ENCODE data around the gene STX2.
A peak's percentile ranks its signal among the peaks of the same experiment; 100 is the strongest.
"Not testable (repeated sequence)": the region's sequence is repeated elsewhere in the genome, so short reads cannot be mapped to it uniquely, and the experiment has no call there.

The STX2 gene

DNA sequence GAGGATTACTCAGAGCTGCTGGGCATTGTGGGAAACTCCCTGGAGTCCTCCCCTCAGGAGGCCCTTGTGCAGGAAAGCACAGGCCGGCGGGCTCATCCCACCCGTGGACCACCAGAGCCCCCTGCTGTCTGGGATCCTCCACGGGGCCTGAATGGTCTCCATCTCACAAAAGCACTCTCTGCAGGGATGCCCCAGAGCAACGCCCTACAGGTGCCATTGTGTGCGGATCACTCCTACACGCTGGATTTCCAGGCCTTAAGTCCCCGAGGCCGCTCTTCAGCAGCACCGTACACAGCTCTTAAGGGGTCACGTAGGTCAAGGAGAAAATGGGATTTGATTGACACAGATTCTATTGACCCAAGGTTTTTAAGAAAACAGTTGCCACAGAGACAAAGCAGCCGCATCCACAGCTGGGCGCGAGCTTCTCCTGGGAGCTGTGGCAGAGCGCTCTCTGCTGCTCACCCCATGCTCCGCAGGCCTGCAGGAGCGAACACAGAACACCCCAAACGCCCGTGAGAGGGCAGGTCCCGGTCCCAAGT lies 86.3 kb downstream of the STX2 start:
- TF ChIP-seq, protein P1, sequence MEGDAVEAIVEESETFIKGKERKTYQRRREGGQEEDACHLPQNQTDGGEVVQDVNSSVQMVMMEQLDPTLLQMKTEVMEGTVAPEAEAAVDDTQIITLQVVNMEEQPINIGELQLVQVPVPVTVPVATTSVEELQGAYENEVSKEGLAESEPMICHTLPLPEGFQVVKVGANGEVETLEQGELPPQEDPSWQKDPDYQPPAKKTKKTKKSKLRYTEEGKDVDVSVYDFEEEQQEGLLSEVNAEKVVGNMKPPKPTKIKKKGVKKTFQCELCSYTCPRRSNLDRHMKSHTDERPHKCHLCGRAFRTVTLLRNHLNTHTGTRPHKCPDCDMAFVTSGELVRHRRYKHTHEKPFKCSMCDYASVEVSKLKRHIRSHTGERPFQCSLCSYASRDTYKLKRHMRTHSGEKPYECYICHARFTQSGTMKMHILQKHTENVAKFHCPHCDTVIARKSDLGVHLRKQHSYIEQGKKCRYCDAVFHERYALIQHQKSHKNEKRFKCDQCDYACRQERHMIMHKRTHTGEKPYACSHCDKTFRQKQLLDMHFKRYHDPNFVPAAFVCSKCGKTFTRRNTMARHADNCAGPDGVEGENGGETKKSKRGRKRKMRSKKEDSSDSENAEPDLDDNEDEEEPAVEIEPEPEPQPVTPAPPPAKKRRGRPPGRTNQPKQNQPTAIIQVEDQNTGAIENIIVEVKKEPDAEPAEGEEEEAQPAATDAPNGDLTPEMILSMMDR (IDR thresholded peaks at IDR 0.05): no peak
- intact Hi-C loops (cut with DNase I; ENCODE audit: low total_unique reads): no loop called here

DNA sequence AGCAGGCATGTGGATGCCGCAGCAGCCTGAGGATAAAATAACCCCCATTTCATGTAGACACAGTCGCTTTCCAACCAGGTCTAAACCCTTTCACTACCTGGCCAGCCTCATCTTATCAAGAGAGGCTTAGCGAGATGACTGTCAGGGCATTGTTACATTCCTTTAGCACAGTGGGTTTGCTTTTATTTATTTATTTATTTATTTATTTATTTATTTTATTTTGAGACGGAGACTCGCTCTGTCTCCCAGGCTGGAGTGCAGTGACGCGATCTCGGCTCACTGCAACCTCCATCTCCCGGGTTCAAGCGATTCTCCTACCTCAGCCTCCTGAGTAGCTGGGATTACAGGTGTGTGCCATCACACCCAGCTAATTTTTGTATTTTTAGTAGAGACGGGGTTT lies 87.0 kb downstream of the STX2 start:
- H3K9me3 ChIP-seq; intact Hi-C loops (cut with DNase I; ENCODE audit: low total_unique reads); H3K36me3 ChIP-seq; H3K4me3 ChIP-seq; DNase-seq; H3K27ac ChIP-seq; H3K4me1 ChIP-seq: not testable (repeated sequence)
- peaks cover 0 to 29% of the 10 kb centered on the region in 2 donors for H3K27me3 ChIP-seq

More for the DNA sequence above, 86.3 kb downstream of the STX2 start:
- peaks cover 0 to 29% of the 10 kb centered on the region in 2 donors for H3K27me3 ChIP-seq
- H3K4me1 ChIP-seq: peaks cover 0 to 6% (median 0%) of the 10 kb centered on the region in 4 donors
- no peak overlapping the region for H3K4me3 ChIP-seq
- no peaks in the 10 kb centered on the region for H3K36me3 ChIP-seq
- no peak overlapping the region for H3K27ac ChIP-seq
- no peak for DNase-seq
- H3K9me3 ChIP-seq: no peaks in the 10 kb centered on the region

DNA sequence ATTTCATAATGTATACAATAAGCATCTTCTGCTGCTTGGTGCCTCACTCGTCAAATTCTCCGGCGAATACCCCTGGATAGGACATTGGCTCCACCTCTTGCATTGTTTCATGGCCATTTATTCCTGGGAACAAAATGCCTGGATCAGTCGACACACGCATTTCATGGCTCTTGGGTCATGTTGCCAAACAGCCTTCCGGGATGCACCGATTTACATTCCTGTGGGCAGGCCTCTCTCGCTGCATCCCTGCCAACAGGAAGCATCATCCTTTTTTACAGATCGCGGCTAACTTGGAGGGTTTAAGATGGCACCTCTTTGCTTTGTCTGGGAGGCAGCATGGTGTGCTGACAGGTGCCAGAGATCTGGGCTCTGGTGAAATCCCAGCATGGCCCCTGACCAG lies 90.3 kb downstream of the STX2 start:
- intact Hi-C loops (cut with DNase I; ENCODE audit: low total_unique reads): no loop called here
- H3K27me3 ChIP-seq: peaks cover 0 to 31% of the 10 kb centered on the region in 2 donors
- H3K4me3 ChIP-seq: no peak overlapping the region
- H3K27ac ChIP-seq: no peak overlapping the region
- TF ChIP-seq, protein P1 (IDR thresholded peaks at IDR 0.05): no peak
- no peaks in the 10 kb centered on the region for H3K36me3 ChIP-seq
- peaks cover 0 to under 1% (median 0%) of the 10 kb centered on the region in 3 donors for H3K9me3 ChIP-seq
- DNase-seq: no peak
- H3K4me1 ChIP-seq: peaks cover 0 to 7% (median 0%) of the 10 kb centered on the region in 4 donors

DNA sequence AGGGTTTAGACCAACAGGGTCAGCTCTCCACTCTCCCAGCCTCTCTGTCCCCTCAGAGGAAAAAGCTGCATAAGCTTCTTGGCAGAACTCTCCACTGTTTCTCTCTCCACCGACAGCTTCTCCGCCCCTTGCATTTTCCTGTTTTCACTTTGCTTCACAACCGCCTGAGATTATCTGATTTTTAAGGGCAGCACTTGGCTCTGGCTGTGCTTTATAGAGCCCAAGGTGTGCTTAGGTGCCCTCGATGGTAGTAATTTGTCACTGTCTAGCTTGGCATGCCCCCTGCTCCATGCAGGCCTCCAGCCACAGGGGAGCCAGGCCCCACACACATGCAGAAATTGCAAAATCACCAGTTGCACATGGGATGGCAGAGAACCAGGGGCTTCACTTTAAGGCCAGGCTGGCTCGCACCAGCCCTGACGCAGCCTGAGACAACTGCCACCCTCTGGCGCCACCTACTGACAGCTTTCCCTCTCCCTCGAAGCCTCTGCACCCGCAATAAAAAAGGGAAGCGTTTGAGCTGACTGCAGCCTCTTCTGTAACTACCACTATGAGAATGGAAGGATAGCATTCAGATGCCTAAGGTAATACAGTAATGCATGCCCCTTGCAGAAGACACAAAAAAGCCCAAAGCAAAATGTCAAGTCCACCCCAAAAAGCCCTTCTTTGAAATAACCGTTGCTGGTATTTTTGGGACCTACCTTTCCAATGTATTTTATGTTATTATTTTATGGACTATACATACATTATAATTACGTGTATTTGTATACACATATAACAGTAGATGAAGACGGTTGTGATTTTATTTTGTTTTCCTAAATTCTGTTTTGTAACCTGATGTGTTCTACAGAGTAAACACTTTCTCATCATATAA lies 90.9 kb downstream of the STX2 start:
- no peak overlapping the region for H3K27ac ChIP-seq
- intact Hi-C loops (cut with DNase I; ENCODE audit: low total_unique reads): no loop called here
- TF ChIP-seq, protein P1 (IDR thresholded peaks at IDR 0.05): peak; percentile 55 to 70
- H3K4me1 ChIP-seq: peaks cover 0 to 7% (median 0%) of the 10 kb centered on the region in 4 donors
- H3K27me3 ChIP-seq: peaks cover 0 to 31% of the 10 kb centered on the region in 2 donors
- no peak overlapping the region for H3K4me3 ChIP-seq
- peaks cover 0 to 4% (median 3%) of the 10 kb centered on the region in 3 donors for H3K9me3 ChIP-seq
- DNase-seq: peak; percentile 78 to 79
- no peaks in the 10 kb centered on the region for H3K36me3 ChIP-seq

DNA sequence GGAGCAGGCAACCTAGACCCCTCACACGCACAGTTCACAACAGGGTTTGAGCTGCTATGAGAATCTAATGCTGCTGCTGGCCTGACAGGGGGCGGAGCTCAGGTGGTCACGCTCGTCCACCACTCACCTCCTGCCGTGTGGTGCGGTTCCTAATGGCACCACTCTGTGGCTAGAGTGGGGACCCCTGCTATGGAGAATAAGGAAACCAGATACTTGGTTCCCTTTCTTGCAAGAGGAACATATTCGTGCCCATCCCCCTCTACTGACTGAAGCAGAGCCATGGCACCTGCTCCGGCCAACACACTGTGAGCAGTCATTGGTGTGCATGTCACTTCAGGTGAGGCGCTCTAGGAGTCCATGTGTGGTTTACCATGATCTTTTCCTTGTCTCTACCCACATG lies 92.5 kb downstream of the STX2 start:
- TF ChIP-seq, protein P1 (IDR thresholded peaks at IDR 0.05): no peak
- Histone ChIP-seq H3K9me3 (peaks cover 0 to 4% (median 3%) of the 10 kb centered on the region in 3 donors), H3K27ac (no peak overlapping the region), H3K27me3 (peaks cover 0 to 24% of the 10 kb centered on the region in 2 donors), H3K4me3 (no peak overlapping the region), H3K4me1 (peaks cover 0 to 7% (median 0%) of the 10 kb centered on the region in 4 donors), H3K36me3 (no peaks in the 10 kb centered on the region)
- no peak for DNase-seq
- intact Hi-C loops (cut with DNase I; ENCODE audit: low total_unique reads): no loop called here

DNA sequence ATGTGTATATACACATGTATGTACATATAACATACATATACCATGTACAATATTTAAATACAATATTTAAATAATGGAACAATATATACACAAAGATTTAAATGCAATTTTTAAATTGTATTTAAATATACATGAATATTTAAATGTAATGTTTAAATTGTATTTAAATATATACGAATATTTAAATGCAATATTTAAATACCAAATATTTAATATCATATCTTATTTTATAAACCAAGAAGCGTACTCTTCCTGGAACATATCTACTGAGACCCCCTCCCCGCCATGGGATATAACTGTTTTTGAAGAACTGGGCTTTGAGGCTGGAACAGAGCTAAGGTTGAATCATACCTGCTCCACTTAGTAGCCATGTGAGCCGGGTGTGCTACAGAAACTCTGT lies 93.1 kb downstream of the STX2 start:
- DNase-seq: no peak
- Histone ChIP-seq H3K4me1 (peaks cover 0 to 7% (median 0%) of the 10 kb centered on the region in 4 donors), H3K9me3 (peaks cover 0 to 4% (median 3%) of the 10 kb centered on the region in 3 donors), H3K27ac (no peak overlapping the region), H3K4me3 (no peak overlapping the region), H3K27me3 (peaks cover 0 to 24% of the 10 kb centered on the region in 2 donors), H3K36me3 (no peaks in the 10 kb centered on the region)
- intact Hi-C loops (cut with DNase I; ENCODE audit: low total_unique reads): no loop called here
- TF ChIP-seq, protein P1 (IDR thresholded peaks at IDR 0.05): no peak

Measured in tibial artery (tissue), 4 donors.